Measurements from ENCODE around the gene VTI1A. TPM values are rescaled to one million over a fixed set of nuclear protein-coding genes. Genes with fewer than 3 reads are reported as not detected.

VTI1A gene
- total RNA-seq, 6 donors from 2014 or later: 29.5 to 247 (median 43.0) TPM

DNA sequence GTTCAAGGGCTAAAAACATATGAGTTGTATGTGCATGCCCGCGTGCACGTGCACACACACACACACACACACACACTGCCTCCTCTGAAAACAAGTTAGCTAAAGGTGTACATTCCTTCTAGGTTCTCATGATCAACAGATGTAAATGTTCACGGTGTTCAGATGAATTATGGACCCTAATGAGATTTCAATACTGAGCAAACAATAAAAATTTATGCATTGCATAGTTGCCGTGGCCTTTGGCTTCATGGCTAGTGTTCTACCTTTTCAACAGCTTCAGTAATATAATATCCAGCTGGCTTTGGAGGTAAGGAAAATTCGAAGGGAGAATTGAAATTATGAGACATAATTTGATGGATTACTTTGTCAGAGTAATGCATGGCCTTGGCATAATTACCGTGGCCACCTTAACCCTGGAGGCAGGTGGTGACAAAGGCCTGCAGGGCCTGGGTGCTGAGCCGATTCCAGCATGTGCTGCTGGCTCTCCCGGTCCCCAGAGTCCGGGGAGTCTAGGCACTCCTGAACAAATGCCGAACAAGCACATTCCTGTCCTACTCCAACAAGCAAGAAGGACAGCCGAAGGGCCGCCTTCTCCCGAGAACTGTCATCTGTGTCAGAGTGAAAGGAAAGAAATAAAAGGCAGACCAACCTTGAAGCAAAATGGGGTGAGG lies 336.5 kb downstream of the VTI1A start:
- WGBS, 2 donors: 84 to 90% methylated on average over 14 of the region's 14 CpGs
- DNase-seq: no peak
- Histone ChIP-seq H3K4me1 (peaks cover 0 to 5% (median 3%) of the 10 kb centered on the region in 4 donors), H3K27ac (no peak overlapping the region), H3K36me3 (no peaks in the 10 kb centered on the region), H3K9me3 (no peaks in the 10 kb centered on the region), H3K27me3 (no peaks in the 10 kb centered on the region), H3K4me3 (no peak overlapping the region)
- no peak for ATAC-seq (ENCODE audit: low FRiP score in 2 of 2)
- TF ChIP-seq POLR2A (IDR thresholded peaks at IDR 0.05) (no peak), EP300 (IDR thresholded peaks at IDR 0.05) (no peak), POLR2AphosphoS5 (IDR thresholded peaks at IDR 0.05) (no peak)
- TF ChIP-seq, protein P1, sequence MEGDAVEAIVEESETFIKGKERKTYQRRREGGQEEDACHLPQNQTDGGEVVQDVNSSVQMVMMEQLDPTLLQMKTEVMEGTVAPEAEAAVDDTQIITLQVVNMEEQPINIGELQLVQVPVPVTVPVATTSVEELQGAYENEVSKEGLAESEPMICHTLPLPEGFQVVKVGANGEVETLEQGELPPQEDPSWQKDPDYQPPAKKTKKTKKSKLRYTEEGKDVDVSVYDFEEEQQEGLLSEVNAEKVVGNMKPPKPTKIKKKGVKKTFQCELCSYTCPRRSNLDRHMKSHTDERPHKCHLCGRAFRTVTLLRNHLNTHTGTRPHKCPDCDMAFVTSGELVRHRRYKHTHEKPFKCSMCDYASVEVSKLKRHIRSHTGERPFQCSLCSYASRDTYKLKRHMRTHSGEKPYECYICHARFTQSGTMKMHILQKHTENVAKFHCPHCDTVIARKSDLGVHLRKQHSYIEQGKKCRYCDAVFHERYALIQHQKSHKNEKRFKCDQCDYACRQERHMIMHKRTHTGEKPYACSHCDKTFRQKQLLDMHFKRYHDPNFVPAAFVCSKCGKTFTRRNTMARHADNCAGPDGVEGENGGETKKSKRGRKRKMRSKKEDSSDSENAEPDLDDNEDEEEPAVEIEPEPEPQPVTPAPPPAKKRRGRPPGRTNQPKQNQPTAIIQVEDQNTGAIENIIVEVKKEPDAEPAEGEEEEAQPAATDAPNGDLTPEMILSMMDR (IDR thresholded peaks at IDR 0.05): no peak

DNA sequence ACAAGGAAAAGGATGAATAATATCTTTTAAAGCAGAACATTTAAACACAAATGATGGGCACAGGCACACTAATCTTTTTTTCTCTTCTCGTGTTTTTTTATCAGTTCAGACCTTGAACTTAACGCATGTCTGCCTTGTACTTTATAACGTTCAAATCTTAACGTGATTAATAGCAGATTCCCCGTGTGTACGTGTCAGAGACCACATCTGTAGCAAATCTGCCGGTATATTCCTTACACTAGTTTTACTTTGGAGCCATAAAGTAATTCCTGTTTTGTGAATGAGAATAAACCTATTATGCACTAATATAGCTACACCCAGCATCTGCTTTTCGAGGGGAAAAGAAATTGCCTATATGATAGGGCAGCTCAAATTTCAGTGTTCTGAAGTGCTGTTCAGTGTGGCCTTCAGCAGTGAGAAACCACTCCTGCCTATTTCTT lies 337.0 kb downstream of the VTI1A start:
- Histone ChIP-seq H3K27ac (no peak overlapping the region), H3K9me3 (peaks cover 0 to 2% (median 0%) of the 10 kb centered on the region in 4 donors), H3K36me3 (no peaks in the 10 kb centered on the region), H3K4me1 (no peaks in the 10 kb centered on the region), H3K27me3 (no peaks in the 10 kb centered on the region), H3K4me3 (no peak overlapping the region)
- ATAC-seq (ENCODE audit: low FRiP score in 2 of 2) (no peak), DNase-seq (no peak)
- WGBS, 2 donors: 83 to 86% methylated on average over 8 of the region's 8 CpGs
- TF ChIP-seq, protein P1 (IDR thresholded peaks at IDR 0.05): no peak
- TF ChIP-seq EP300 (IDR thresholded peaks at IDR 0.05) (no peak), POLR2A (IDR thresholded peaks at IDR 0.05) (no peak), POLR2AphosphoS5 (IDR thresholded peaks at IDR 0.05) (no peak)

DNA sequence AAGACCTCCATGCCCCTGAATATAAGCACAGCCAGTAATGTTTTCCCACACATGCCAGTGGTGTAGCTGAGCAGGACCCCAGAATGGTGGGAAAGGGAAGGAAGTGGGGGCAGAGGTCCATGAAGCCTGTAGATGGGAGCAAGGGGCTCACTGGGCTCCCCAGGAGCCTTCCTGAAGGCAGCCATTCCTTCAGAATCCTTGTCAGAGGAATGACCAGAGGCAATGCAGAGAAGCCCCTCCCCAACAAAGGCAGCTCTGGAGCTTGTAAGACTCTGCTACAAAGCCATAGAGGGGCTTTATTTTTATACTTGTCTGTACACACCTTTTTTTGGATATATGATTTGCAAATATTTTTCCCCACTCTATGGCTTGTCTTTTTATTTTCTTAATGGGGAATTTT lies 338.1 kb downstream of the VTI1A start:
- ATAC-seq (ENCODE audit: low FRiP score in 2 of 2) (no peak), DNase-seq (no peak)
- Histone ChIP-seq H3K9me3 (peaks cover 0 to 5% (median 0%) of the 10 kb centered on the region in 4 donors), H3K27ac (no peak overlapping the region), H3K27me3 (no peaks in the 10 kb centered on the region), H3K4me1 (no peaks in the 10 kb centered on the region), H3K4me3 (no peak overlapping the region), H3K36me3 (no peaks in the 10 kb centered on the region)
- no peak for TF ChIP-seq EP300 (IDR thresholded peaks at IDR 0.05)
- TF ChIP-seq POLR2A (IDR thresholded peaks at IDR 0.05): no peak
- TF ChIP-seq POLR2AphosphoS5 (IDR thresholded peaks at IDR 0.05): no peak
- TF ChIP-seq, protein P1 (IDR thresholded peaks at IDR 0.05): no peak

DNA sequence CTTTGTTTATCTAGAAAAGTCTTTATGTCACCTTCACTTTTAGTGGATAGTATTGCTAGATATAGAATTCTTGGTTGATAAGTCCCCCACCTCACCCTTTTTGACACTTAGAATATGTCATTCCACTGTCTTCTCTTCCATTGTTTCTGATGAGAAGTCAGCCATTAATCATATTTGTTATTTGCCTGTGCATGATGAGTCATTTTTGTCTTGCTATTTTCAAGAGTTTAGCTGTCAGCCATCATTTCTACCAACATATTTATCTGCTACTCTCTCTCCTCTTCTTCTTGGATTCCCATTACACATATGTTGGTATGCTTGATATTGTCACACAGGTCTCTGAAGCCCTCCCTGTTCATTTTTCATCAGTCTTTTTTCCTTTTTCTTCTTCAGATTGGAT lies 342.2 kb downstream of the VTI1A start:
- Histone ChIP-seq H3K4me1 (no peaks in the 10 kb centered on the region), H3K36me3 (no peaks in the 10 kb centered on the region), H3K9me3 (peaks cover 0 to 5% (median 0%) of the 10 kb centered on the region in 4 donors), H3K27me3 (no peaks in the 10 kb centered on the region), H3K4me3 (no peak overlapping the region), H3K27ac (no peak overlapping the region)
- no peak for DNase-seq
- TF ChIP-seq, protein P1 (IDR thresholded peaks at IDR 0.05): no peak
- TF ChIP-seq POLR2A (IDR thresholded peaks at IDR 0.05): no peak
- no peak for TF ChIP-seq POLR2AphosphoS5 (IDR thresholded peaks at IDR 0.05)
- TF ChIP-seq EP300 (IDR thresholded peaks at IDR 0.05): no peak
- no peak for ATAC-seq (ENCODE audit: low FRiP score in 2 of 2)

DNA sequence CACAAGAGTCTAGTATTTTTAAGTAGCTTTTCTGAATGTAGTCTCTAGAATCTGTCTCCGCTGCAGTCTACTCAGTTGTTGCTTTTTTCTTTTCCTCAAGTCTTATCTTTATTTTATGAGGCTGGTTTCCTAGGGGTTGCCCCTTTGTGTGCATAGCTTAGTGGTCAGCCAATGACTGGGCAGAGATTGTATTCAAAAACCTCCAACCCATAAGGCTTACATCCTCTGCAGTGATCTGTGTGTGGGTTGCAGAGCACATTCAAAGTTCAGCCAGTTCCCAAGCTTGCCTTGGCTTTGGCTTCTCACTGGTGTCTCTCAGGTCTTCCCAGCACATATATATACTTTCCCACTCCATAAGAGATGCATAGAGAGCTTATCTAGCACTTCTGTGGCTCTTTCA lies 343.0 kb downstream of the VTI1A start:
- Histone ChIP-seq H3K9me3 (peaks cover 0 to 5% (median 0%) of the 10 kb centered on the region in 4 donors), H3K36me3 (no peaks in the 10 kb centered on the region), H3K4me1 (no peaks in the 10 kb centered on the region), H3K27me3 (no peaks in the 10 kb centered on the region), H3K4me3 (no peak overlapping the region), H3K27ac (no peak overlapping the region)
- WGBS, 2 donors: 86 to 90% methylated on average over 1 of the region's 1 CpG
- no peak for DNase-seq
- no peak for TF ChIP-seq EP300 (IDR thresholded peaks at IDR 0.05)
- no peak for TF ChIP-seq POLR2AphosphoS5 (IDR thresholded peaks at IDR 0.05)
- TF ChIP-seq POLR2A (IDR thresholded peaks at IDR 0.05): no peak
- TF ChIP-seq, protein P1 (IDR thresholded peaks at IDR 0.05): no peak
- no peak for ATAC-seq (ENCODE audit: low FRiP score in 2 of 2)

All from upper lobe of left lung (tissue), 6 donors.